Activated T-cell treated with anti-CD3 and anti-CD28 coated beads, Interleukin-2, amount 50 U/mL, for 24 hours (primary cell): ENCODE measurements around the gene ABCE1.
A peak's percentile ranks its signal among the peaks of the same experiment; 100 is the strongest.
"Not testable (repeated sequence)": the region's sequence is repeated elsewhere in the genome, so short reads cannot be mapped to it uniquely, and the experiment has no call there.

ENCODE experiments used
- DNase-seq: peaks from one replicate; pipeline ENCODE4 v3.0.0-alpha.2; 2020
- H3K27ac Mint-ChIP-seq: 2 replicates; pipeline ENCODE4 v1.8.0; 2020; ENCODE audit warnings: mild to moderate bottlenecking, mixed read lengths
- H3K27me3 Mint-ChIP-seq: 2 replicates; pipeline ENCODE4 v1.8.0; 2020; ENCODE audit warnings: mixed read lengths
- H3K36me3 Mint-ChIP-seq: 2 replicates; pipeline ENCODE4 v1.8.0; 2020; ENCODE audit warnings: low read depth, mixed read lengths
- H3K4me1 Mint-ChIP-seq: 2 replicates; pipeline ENCODE4 v1.8.0; 2020; ENCODE audit warnings: low read depth, mixed read lengths
- H3K4me3 Mint-ChIP-seq: 2 replicates; pipeline ENCODE4 v1.8.0; 2020; ENCODE audit warnings: mild to moderate bottlenecking, moderate library complexity, mixed read lengths
- H3K9me3 Mint-ChIP-seq: 2 replicates; pipeline ENCODE4 v1.8.0; 2020; ENCODE audit warnings: mixed read lengths

The ABCE1 gene

DNA sequence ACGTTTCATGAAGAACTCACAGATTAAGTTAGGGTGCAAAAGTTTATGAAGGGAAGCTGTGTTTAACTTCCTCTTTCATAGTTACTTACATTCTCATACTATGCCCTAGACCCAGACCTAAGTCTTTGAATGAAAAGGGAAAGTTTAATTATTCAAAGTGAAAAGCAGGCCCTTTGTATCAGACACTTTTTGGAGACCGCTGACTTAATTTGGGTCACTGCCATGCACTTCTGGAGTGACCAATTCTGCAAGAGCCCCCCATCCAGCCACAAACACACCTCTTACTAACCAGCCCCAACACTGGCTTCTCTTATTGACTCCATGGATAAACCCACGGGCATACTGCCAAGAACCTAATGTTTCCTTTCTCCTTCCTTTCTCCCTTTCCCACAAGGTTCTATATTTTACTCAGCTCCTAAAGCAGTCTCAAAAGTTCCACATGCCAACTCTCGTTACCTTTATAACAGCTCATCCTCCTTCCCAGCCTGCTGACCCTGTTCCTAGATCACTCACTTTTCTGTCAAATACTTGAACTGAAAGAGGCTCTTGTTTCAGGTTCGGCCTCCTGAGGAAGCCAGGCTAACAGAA, 34.5 kb downstream of the ABCE1 start:
- peak overlapping the region; percentile 89 for H3K27ac Mint-ChIP-seq
- peaks cover 97% of the 10 kb centered on the region for H3K36me3 Mint-ChIP-seq
- H3K4me1 Mint-ChIP-seq: peaks cover 66% of the 10 kb centered on the region
- H3K9me3 Mint-ChIP-seq: no peaks in the 10 kb centered on the region
- no peak for DNase-seq
- H3K4me3 Mint-ChIP-seq: no peak overlapping the region
- no peaks in the 10 kb centered on the region for H3K27me3 Mint-ChIP-seq

GRCh38 chr4:145136219-145136618, 38.1 kb downstream of the ABCE1 start:
- H3K27me3 Mint-ChIP-seq, H3K4me3 Mint-ChIP-seq, H3K9me3 Mint-ChIP-seq, DNase-seq: not testable (repeated sequence)
- Mint-ChIP-seq H3K27ac (peak overlapping the region; percentile 66), H3K4me1 (peaks cover 56% of the 10 kb centered on the region), H3K36me3 (peaks cover 93% of the 10 kb centered on the region)

DNA sequence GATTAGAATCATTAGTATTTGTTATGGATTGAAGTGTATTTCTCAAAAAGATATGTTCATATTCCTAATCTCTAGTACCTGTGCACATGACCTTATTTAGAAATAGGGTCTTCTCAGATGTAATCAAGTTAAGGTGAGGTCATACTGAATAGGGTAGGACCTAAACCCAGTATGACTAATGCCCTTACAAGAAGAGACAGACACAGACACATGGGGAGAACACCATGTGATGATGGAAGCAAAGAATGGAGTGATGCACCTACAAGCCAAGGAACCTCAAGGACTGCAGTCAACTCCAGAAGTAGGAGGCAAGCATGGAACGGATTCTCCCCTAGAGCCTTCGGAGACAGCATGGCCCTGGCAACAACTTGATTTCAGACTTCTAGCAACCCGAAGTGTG, 50.9 kb downstream of the ABCE1 start:
- Mint-ChIP-seq H3K4me1 (peaks cover 20% of the 10 kb centered on the region), H3K36me3 (peaks cover 90% of the 10 kb centered on the region), H3K27me3 (no peaks in the 10 kb centered on the region), H3K27ac (peak overlapping the region; percentile 45), H3K4me3 (no peak overlapping the region), H3K9me3 (no peaks in the 10 kb centered on the region)
- DNase-seq: no peak

GRCh38 chr4:145153181-145153903, 55.2 kb downstream of the ABCE1 start:
- Mint-ChIP-seq H3K4me3 (no peak overlapping the region), H3K27ac (no peak overlapping the region), H3K9me3 (no peaks in the 10 kb centered on the region), H3K27me3 (no peaks in the 10 kb centered on the region), H3K36me3 (peaks cover 92% of the 10 kb centered on the region), H3K4me1 (peaks cover 29% of the 10 kb centered on the region)
- DNase-seq: no peak

GRCh38 chr4:145153904-145154298, 55.8 kb downstream of the ABCE1 start:
- Mint-ChIP-seq H3K27ac (peak overlapping the region; percentile 79), H3K4me3 (no peak overlapping the region), H3K27me3 (no peaks in the 10 kb centered on the region), H3K36me3 (peaks cover 94% of the 10 kb centered on the region), H3K9me3 (no peaks in the 10 kb centered on the region), H3K4me1 (peaks cover 28% of the 10 kb centered on the region)
- no peak for DNase-seq

DNA sequence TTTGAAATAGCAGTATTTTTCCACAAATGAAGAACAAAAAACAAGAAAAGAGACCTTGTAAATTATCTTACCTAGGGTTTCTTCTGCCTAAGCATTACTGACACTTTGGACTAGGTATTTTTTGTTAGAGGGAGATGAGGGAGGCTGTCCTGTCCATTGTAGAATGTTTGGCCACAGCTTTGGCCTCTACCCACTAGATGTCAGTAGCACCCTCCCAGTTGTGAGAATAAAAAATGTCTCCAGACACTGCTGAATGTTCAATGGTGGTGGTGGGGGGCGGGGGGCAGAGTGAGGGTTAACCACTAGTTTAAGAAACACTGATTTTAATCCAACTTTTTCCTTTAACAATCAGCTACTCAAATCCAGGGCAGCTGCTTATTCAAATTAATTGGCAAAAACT, 56.5 kb downstream of the ABCE1 start:
- H3K27ac Mint-ChIP-seq: peak overlapping the region; percentile 79
- H3K4me1 Mint-ChIP-seq: peaks cover 24% of the 10 kb centered on the region
- peaks cover 94% of the 10 kb centered on the region for H3K36me3 Mint-ChIP-seq
- H3K27me3 Mint-ChIP-seq: no peaks in the 10 kb centered on the region
- DNase-seq: no peak
- no peak overlapping the region for H3K4me3 Mint-ChIP-seq
- H3K9me3 Mint-ChIP-seq: no peaks in the 10 kb centered on the region

DNA sequence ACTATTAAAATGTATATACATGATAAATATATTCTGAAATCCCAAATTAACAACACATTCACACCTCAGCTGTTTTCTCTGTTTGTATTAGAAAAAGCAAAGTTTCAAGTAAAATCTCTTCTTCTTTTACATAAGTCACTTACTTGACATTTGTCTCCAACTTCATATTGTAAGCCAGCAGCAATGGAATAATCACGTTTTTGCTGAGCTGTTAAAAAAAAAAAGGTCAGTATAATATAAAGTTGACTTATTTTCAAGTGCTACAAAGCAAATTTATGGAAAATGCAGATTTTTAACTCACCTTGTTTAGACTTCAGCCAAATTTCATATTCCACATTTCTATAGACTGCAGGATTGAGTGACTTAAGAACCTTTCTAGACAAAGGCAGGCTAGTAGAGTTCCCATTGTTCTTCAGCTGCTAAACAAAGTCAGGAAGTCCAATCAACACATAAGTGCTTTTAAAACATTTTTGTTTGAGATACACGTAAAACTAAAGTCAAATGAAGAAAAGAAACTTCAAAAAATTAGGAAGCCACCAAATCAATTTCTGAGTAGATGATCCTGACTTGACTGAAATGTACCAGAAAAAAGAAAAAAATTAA, 57.3 kb downstream of the ABCE1 start:
- no peaks in the 10 kb centered on the region for H3K27me3 Mint-ChIP-seq
- peaks cover 94% of the 10 kb centered on the region for H3K36me3 Mint-ChIP-seq
- H3K4me1 Mint-ChIP-seq: peaks cover 18% of the 10 kb centered on the region
- no peaks in the 10 kb centered on the region for H3K9me3 Mint-ChIP-seq
- DNase-seq: no peak
- H3K27ac Mint-ChIP-seq: no peak overlapping the region
- no peak overlapping the region for H3K4me3 Mint-ChIP-seq

DNA sequence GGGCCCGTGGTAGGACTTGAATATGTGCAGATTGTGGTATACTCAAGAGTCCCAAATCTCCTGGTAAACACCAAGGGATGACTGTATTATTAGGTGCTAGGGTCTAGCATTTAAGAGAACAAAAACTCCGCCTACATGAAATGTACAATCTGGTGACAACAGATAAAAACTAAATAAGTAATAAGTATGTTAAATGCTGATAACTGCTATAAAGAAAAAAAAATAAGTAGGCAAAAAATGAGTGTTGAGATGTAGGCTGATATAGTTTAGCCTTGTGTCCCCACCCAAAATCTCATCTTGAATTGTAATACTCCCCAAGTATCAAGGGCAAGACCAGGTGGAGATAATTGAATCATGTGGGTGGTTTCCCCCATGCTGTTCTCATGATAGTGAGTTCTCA, 58.9 kb downstream of the ABCE1 start:
- peaks cover 97% of the 10 kb centered on the region for H3K36me3 Mint-ChIP-seq
- peaks cover 19% of the 10 kb centered on the region for H3K4me1 Mint-ChIP-seq
- H3K27me3 Mint-ChIP-seq: no peaks in the 10 kb centered on the region
- DNase-seq: no peak
- H3K27ac Mint-ChIP-seq: no peak overlapping the region
- no peaks in the 10 kb centered on the region for H3K9me3 Mint-ChIP-seq
- H3K4me3 Mint-ChIP-seq: no peak overlapping the region

DNA sequence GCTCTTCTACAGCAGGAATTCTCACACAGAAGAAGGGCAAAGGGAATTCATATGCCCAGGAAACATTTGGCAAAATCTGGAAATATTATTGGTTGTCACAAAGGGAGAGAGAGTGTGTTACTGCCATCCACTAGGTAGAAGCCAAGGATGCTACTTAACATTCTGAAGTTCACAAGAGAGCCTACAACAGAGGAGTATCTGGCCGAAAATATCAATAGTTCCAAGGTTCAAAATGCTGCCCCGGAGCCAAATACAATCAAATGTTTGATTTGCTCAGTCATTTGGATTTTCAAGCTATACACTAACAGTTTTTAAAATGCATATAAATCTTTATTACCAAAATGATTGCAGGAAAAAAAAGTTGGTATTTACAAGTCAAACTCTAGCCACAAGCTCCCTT, 63.4 kb downstream of the ABCE1 start:
- H3K36me3 Mint-ChIP-seq: peaks cover 86% of the 10 kb centered on the region
- no peak for DNase-seq
- H3K4me3 Mint-ChIP-seq: no peak overlapping the region
- H3K27ac Mint-ChIP-seq: no peak overlapping the region
- H3K27me3 Mint-ChIP-seq: no peaks in the 10 kb centered on the region
- peaks cover 9% of the 10 kb centered on the region for H3K4me1 Mint-ChIP-seq
- H3K9me3 Mint-ChIP-seq: no peaks in the 10 kb centered on the region

DNA sequence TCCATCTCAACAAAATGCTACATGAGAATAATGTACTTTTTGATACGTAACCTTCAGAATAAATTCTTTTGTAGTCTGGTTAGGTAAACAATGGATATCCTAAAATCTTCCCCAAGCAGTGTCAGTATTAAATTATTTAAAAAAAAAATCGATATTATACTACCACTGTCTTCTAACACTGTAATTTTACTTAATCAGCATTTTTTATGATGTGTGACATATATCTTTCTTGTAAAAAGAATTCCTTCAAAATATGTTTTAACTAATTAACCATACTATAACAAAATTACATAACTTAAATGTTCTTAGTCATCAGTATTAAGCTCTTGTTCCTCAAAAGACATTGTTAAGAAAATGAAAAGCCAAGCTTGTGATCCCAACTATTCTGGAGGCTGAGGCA, 69.8 kb downstream of the ABCE1 start:
- Mint-ChIP-seq H3K4me3 (no peak overlapping the region), H3K9me3 (no peaks in the 10 kb centered on the region), H3K4me1 (peaks cover 33% of the 10 kb centered on the region), H3K27ac (no peak overlapping the region), H3K27me3 (no peaks in the 10 kb centered on the region), H3K36me3 (peaks cover 86% of the 10 kb centered on the region)
- DNase-seq: no peak

DNA sequence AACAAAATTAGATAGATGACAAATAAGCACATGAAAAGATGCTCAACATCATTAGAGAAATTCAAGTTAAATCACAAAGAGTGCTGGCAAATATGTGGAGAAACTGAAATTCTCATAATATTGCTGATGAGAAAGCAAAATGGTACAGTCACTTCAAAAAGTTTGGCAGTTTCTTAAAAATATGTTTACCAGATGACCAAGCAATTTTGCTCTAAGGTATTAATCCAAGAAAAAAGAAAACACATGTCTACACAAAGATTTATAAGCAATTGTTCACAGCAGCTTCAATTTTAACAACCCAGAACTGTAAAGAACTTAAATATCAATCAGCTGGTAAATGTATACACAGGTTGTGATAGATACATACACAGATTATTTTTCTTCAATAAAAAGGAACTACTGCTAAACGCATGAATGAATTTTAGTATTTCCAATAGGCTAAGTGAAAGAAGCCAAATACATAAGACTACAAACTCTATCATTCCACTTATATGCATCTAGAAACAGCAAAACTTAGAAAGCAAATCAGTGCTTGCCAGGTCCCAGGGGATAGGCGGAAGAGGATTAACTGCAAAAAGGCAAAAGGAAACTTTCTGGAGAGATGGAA, 70.6 kb downstream of the ABCE1 start:
- Mint-ChIP-seq H3K27me3 (no peaks in the 10 kb centered on the region), H3K9me3 (no peaks in the 10 kb centered on the region), H3K4me3 (no peak overlapping the region), H3K27ac (peak overlapping the region; percentile 2), H3K4me1 (peaks cover 36% of the 10 kb centered on the region), H3K36me3 (peaks cover 88% of the 10 kb centered on the region)
- DNase-seq: no peak

DNA sequence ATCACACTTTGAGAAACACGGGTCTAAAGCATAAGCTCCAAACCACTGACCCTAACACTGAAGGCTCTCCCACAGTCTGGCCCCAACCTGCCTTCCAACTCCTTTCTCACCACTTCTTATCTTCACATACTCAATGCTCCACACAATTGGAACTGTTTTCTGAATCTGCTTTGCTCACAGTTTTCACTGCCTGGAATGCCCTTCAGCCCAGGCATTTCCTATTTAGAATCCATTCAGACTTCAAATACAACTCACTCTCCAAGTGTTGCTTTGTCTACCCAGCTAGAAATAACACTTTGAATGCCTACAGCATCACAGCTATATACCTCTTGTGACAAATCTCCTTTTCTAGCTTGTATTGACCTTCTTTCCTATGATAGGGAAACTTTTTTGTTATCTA, 72.1 kb downstream of the ABCE1 start:
- no peak overlapping the region for H3K27ac Mint-ChIP-seq
- DNase-seq: no peak
- peaks cover 94% of the 10 kb centered on the region for H3K36me3 Mint-ChIP-seq
- H3K27me3 Mint-ChIP-seq: no peaks in the 10 kb centered on the region
- no peaks in the 10 kb centered on the region for H3K9me3 Mint-ChIP-seq
- peaks cover 48% of the 10 kb centered on the region for H3K4me1 Mint-ChIP-seq
- H3K4me3 Mint-ChIP-seq: no peak overlapping the region

DNA sequence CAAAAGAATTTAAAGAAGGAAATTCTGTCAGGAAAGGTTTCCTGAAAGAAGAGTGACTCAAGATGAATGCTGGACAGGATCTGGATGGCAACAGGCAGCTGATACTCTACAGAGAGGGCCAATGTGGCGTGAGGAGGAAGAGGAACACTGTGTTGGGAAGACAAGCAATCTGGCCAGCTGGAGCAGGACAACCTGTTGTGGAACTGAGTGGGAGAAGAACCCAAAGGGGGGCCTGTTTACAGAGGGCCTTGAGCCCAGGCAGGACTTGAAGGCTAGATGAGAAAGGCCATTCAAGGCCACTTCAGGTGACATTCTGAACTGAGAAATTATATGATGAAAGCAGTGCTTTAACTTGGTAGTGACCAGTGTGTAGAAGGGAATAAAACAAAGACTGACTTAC, 73.8 kb downstream of the ABCE1 start:
- Mint-ChIP-seq H3K27ac (peak overlapping the region; percentile 59), H3K27me3 (no peaks in the 10 kb centered on the region), H3K4me3 (no peak overlapping the region), H3K4me1 (peaks cover 56% of the 10 kb centered on the region), H3K36me3 (peaks cover 88% of the 10 kb centered on the region), H3K9me3 (no peaks in the 10 kb centered on the region)
- DNase-seq: no peak

DNA sequence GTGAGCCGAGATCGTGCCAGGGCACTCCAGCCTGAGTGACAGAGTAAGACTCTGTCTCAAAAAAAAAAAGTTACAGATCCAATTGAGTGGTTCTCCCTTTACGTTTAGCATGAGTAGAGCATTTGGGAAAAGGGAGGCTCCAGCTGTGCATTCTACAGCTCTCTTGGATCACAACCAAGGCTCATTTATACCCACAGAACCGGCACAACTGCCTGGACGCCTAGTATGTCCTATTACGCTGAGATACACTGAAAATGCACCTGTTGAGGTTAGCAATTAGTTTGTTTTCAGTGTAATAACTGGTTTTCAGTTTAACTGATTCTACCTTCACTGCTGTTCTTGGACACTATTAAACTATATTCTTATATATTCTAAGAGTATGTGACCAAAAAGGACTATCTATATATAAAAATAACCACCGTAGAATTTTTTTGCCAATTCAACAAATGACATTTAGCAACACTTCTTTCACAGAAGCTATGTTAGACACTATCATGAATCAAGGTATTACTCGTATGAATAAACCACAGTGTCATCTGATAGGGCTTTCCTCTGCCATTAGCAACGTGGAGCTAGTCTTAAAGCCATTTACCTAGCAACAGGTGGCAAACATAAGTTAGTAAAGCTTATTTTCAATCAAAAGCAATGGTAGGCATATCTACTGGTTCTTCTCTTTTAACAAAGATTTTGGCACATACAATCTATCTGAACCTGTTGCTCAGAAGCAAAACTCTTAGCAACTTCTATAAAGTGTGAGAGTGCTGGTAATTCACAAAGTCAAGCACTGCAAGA, 78.7 kb downstream of the ABCE1 start:
- H3K36me3 Mint-ChIP-seq: peaks cover 70% of the 10 kb centered on the region
- peaks cover 50% of the 10 kb centered on the region for H3K4me1 Mint-ChIP-seq
- peak overlapping the region; percentile 97 for H3K27ac Mint-ChIP-seq
- H3K9me3 Mint-ChIP-seq: no peaks in the 10 kb centered on the region
- peak overlapping the region; percentile 89 for H3K4me3 Mint-ChIP-seq
- no peaks in the 10 kb centered on the region for H3K27me3 Mint-ChIP-seq
- no peak for DNase-seq
